Measurements from ENCODE around the gene ADAM11.
"Not testable (repeated sequence)": the region's sequence is repeated elsewhere in the genome, so short reads cannot be mapped to it uniquely, and the experiment has no call there.

The ADAM11 gene, protein sequence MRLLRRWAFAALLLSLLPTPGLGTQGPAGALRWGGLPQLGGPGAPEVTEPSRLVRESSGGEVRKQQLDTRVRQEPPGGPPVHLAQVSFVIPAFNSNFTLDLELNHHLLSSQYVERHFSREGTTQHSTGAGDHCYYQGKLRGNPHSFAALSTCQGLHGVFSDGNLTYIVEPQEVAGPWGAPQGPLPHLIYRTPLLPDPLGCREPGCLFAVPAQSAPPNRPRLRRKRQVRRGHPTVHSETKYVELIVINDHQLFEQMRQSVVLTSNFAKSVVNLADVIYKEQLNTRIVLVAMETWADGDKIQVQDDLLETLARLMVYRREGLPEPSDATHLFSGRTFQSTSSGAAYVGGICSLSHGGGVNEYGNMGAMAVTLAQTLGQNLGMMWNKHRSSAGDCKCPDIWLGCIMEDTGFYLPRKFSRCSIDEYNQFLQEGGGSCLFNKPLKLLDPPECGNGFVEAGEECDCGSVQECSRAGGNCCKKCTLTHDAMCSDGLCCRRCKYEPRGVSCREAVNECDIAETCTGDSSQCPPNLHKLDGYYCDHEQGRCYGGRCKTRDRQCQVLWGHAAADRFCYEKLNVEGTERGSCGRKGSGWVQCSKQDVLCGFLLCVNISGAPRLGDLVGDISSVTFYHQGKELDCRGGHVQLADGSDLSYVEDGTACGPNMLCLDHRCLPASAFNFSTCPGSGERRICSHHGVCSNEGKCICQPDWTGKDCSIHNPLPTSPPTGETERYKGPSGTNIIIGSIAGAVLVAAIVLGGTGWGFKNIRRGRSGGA

DNA sequence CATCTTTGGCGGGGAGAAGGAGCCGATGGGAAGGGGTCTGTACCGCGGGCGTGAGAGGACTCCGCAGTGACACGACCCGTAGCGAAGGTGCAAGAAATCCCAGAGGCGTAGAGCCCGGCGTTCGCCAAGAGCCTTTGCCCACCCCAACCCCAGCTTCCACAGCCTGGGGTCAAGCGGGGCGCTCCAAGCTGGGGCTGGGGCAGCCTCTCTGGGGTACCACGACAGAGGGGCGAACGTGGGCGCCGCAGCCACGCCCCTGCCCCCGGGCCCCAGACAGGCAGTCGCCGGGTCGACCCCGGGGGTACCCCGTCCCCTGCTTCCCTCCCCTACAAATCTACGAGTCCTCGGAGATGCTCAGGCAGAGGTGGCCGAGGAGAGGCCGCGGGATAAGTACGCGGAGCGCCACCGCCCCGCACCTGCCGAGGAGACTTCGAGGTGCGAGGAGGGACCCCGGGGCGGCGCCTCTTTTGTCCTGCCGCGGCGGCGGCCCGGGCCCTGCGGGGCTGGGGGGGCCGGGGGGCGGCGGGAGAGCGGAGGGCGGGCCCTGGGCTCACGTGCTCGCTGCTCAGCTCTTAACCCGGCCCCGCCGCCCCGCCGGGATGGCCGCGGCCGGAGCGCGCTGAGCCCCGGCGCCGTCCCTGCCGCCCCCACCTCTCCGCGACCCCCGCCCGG is at the start of gene ADAM11:
TSS of gene ADAM11 (plus strand) at position 575 of the 672 bp plus-strand sequence. CDS start 212 bp downstream, outside the sequence.
- DNase-seq (ENCODE audit: low spot score in 2 of 2) = peak in 1 of 2 experiments; percentile 54
- peaks cover 7% of the 10 kb centered on the region for H3K4me1 ChIP-seq
- H3K9me3 ChIP-seq = no peaks in the 10 kb centered on the region
- in situ Hi-C loops (cut with MboI; ENCODE audit: low sequenced_read_pairs) = no loop called here
- H3K36me3 ChIP-seq (replicated peaks) = no peaks in the 10 kb centered on the region
- no peaks in the 10 kb centered on the region for H3K27me3 ChIP-seq (ENCODE audit: low read depth)
- peak within 1 kb of the TSS; percentile 56 for H3K4me3 ChIP-seq

DNA sequence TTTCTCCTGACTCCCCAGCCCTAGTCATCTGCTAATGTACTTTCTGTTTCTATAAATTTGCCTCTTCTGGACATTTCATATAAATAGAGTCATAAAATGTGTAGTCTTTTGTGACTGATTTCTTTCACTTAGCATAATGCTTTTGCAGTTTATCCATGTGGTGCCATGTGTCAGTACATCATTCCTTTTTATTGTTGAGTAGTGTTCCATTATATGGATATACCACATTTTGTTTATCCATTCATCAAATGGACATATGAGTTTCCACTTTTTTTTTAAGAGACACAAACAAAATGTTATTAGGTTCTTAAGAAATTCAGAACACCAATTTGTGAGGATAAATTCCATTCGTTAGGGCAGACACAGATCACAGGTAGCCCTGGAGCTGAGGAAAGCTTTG is 39.3 kb upstream of the ADAM11 start:
- H3K4me3 ChIP-seq = no peak overlapping the region
- no peaks in the 10 kb centered on the region for H3K27me3 ChIP-seq (ENCODE audit: low read depth)
- no peak for DNase-seq (ENCODE audit: low spot score in 2 of 2)
- no peaks in the 10 kb centered on the region for H3K9me3 ChIP-seq
- in situ Hi-C loops (cut with MboI; ENCODE audit: low sequenced_read_pairs) = no loop called here
- peaks cover 56% of the 10 kb centered on the region for H3K36me3 ChIP-seq (replicated peaks)
- no peaks in the 10 kb centered on the region for H3K4me1 ChIP-seq

DNA sequence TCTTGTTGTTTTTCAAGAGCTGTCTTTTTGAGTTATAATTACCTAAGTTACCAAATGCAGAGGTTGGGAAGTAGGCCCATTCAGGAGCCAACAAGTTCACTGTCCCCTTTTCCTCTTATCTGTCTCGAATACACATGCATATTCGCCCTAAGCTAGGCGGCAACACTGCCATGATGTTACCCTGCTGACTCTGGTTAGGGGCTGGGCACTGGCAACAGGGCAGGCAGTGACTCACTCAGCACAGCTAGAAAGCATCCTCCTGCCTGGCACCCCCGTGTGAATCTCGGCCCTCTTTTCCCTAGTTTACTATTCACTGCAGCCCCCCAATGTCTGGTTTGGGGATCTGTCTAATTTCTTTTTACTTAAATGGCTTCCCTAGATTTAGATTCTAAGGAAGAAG is 36.5 kb upstream of the ADAM11 start:
- no peak for DNase-seq (ENCODE audit: low spot score in 2 of 2)
- no peaks in the 10 kb centered on the region for H3K4me1 ChIP-seq
- H3K9me3 ChIP-seq = no peaks in the 10 kb centered on the region
- peaks cover 51% of the 10 kb centered on the region for H3K36me3 ChIP-seq (replicated peaks)
- H3K27me3 ChIP-seq (ENCODE audit: low read depth) = no peaks in the 10 kb centered on the region
- in situ Hi-C loops (cut with MboI; ENCODE audit: low sequenced_read_pairs) = no loop called here
- H3K4me3 ChIP-seq = no peak overlapping the region

DNA sequence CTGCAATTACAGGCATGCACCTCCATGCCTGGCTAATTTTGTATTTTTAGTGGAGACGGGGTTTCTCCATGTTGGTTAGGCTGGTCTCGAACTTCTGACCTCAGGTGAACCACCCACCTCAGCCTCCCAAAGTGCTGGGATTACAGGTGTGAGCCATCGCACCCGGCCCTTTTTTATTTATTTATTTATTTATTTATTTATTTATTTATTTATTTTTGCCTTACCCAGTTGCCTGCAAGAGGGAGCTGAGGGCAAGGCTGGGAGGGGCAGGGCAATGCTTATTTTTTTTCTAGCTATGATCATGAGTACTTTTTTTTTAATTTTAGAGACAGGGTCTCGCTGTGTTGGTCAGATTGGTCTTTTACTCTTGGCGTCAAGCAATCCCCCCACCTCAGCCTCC is 32.7 kb upstream of the ADAM11 start:
- in situ Hi-C loops (cut with MboI; ENCODE audit: low sequenced_read_pairs); H3K4me3 ChIP-seq; DNase-seq (ENCODE audit: low spot score in 2 of 2); H3K27me3 ChIP-seq (ENCODE audit: low read depth); H3K4me1 ChIP-seq; H3K9me3 ChIP-seq: not testable (repeated sequence)
- peaks cover 60% of the 10 kb centered on the region for H3K36me3 ChIP-seq (replicated peaks)

DNA sequence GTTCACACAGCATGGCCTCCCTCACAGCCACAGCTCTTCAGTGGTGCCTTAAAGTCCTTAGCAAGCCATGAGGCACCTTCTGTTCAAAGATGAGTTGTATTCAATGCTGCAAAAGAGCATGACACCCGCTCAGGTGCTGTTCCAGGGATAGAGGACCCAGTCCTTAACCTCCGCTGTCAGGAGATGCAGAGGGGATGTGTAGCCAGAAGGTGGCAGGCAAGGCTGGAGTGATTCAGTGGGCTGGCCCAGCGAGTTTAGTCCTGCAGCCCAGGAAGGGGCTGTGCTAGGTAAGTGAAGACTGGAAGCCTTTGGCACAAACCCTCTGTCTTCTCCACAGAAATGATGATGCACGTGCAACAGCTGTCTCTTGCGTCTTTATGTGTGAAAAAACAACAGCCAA is 25.0 kb upstream of the ADAM11 start:
- Histone ChIP-seq H3K9me3 (no peaks in the 10 kb centered on the region), H3K36me3 (replicated peaks) (peaks cover 65% of the 10 kb centered on the region)
- in situ Hi-C loops (cut with MboI; ENCODE audit: low sequenced_read_pairs) = no loop called here

DNA sequence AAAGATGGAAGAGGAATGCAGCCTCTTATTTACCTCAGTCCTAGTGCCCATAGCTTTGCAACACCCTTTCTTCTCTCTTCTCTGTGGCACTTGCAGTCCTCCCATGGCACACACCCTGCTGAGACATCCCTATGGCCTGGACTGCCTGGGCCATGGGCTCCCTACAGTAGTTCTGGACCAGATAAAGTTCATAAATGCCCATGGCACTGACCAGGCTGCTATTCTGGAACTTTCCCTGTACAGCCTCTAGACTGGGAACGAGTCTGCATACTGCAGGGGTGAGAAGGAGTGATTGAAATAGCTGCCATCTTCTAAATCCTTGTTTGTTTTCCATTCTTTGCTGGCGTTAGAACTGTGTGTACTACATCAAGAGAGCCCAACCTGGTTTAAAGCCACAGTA is 24.5 kb upstream of the ADAM11 start:
- no peak for DNase-seq (ENCODE audit: low spot score in 2 of 2)
- Histone ChIP-seq H3K4me1 (no peaks in the 10 kb centered on the region), H3K36me3 (replicated peaks) (peaks cover 64% of the 10 kb centered on the region), H3K27me3 (ENCODE audit: low read depth) (no peaks in the 10 kb centered on the region), H3K9me3 (no peaks in the 10 kb centered on the region), H3K4me3 (no peak overlapping the region)
- in situ Hi-C loops (cut with MboI; ENCODE audit: low sequenced_read_pairs) = no loop called here

More for the DNA sequence above, 25.0 kb upstream of the ADAM11 start:
- Histone ChIP-seq H3K4me3 (no peak overlapping the region), H3K4me1 (no peaks in the 10 kb centered on the region), H3K27me3 (ENCODE audit: low read depth) (no peaks in the 10 kb centered on the region)
- DNase-seq (ENCODE audit: low spot score in 2 of 2) = peak in 1 of 2 experiments; percentile 36

DNA sequence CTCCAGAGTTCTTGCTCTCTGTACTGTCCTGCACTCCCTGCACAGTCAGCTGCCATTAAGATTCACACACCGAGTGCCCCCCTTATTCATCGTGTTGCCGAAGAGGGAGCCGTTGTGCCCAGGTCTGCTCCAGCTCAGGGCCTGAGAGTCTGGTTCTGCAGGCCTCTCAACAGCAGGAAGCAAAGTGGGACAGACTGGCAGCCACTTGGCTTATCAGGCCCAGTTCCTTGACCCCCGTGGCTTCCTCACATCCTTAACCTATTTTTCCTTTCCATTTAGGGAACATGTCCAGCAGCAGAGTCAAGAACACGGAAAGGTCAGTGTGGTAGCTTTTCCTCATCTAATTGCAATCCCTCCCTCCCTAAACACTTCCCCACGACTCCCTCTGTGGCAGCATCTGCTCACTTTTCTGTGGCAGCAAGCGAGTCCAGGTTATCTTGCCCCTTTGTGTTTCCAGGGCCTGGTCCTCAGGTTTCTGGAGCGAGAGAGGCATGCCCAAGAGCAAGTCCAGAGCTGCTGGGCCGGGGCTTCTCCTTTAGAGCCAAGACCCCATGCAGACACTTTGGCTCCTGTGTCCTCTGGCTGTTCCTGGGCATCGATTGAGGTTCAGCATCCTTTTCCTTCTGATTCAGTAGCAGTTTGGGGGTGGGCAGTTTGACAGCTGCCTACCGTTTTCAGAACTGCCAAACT is 22.1 kb upstream of the ADAM11 start:
- H3K27me3 ChIP-seq (ENCODE audit: low read depth) = no peaks in the 10 kb centered on the region
- H3K9me3 ChIP-seq = no peaks in the 10 kb centered on the region
- in situ Hi-C loops (cut with MboI; ENCODE audit: low sequenced_read_pairs) = no loop called here
- no peak for DNase-seq (ENCODE audit: low spot score in 2 of 2)
- H3K36me3 ChIP-seq (replicated peaks) = peaks cover 68% of the 10 kb centered on the region
- H3K4me1 ChIP-seq = no peaks in the 10 kb centered on the region
- H3K4me3 ChIP-seq = no peak overlapping the region

DNA sequence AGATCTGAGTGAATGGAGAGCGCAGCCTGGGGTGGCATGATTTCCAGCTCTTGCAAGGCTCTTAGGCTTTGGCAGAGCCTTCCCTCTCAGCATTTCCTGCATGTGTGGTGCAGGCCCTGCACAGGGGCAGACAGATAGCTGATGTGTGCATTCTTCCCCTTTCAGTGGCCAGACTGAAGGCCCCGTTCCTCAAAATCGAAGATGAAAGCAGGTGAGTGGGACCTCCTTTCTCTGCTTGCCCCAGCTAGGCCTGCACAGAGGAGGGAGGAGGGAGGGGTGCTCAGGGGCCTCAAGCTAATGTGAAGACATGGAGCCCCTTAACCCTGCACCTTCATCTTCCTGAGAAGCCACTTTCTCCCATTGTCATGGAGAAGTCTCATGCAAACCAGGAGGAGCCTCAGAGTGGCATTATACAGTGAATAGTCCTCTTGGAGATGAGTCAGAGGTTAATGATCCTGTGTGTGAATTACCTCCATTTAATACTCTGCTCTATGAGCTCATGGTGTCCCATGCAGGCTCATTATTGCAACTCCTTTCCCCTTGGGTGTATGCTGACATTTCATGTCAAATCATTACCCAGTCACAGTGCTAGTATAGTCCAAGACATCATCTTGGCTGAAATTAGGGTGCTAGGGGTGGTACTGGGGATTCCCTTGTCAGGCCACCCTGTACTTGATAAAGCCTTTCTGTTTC is 20.4 kb upstream of the ADAM11 start:
- in situ Hi-C loops (cut with MboI; ENCODE audit: low sequenced_read_pairs) = no loop called here
- Histone ChIP-seq H3K9me3 (no peaks in the 10 kb centered on the region), H3K27me3 (ENCODE audit: low read depth) (no peaks in the 10 kb centered on the region), H3K4me3 (no peak overlapping the region), H3K4me1 (no peaks in the 10 kb centered on the region), H3K36me3 (replicated peaks) (peaks cover 62% of the 10 kb centered on the region)
- no peak for DNase-seq (ENCODE audit: low spot score in 2 of 2)

DNA sequence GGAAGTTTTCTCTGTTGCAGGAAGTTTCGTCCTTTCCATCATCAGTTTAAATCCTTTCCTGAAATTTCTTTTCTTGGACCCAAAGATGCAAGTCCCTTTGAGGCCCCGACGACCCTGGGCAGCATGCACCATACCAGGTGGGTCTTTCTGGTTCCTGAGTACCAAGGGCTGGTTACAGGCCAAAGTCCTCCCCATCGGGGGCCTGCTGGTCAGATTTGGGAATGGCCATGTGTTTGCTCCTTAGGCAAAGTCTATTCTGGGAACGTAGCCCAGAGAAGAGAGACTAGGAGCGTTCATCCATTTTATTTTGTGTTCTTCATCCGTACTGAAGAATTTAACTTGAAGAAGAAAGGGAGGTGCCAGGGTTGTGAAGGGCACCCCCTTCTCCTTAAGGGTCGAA is 17.5 kb upstream of the ADAM11 start:
- H3K4me3 ChIP-seq = no peak overlapping the region
- H3K4me1 ChIP-seq = no peaks in the 10 kb centered on the region
- H3K36me3 ChIP-seq (replicated peaks) = peaks cover 46% of the 10 kb centered on the region
- DNase-seq (ENCODE audit: low spot score in 2 of 2) = no peak
- H3K9me3 ChIP-seq = no peaks in the 10 kb centered on the region
- no peaks in the 10 kb centered on the region for H3K27me3 ChIP-seq (ENCODE audit: low read depth)
- in situ Hi-C loops (cut with MboI; ENCODE audit: low sequenced_read_pairs) = no loop called here

DNA sequence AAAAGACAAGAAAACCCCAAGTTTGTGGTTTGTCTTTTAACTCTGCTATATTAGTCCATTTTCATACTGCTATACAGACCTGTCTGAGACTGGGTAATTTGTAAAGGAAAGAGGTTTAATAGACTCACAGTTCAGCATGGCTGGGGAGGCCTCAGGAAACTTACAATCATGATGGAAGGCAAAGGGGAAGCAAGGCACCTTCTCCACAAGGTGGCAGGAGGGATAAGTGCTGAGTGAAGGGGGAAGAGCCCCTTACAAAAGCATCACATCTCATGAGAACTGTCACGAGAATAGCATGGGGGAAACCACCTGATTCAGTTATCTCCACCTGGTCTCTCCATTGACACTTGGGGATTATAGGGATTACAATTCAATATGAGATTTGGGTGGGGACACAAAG is 13.5 kb upstream of the ADAM11 start:
- Histone ChIP-seq H3K36me3 (replicated peaks) (peaks cover 44% of the 10 kb centered on the region), H3K27me3 (ENCODE audit: low read depth) (no peaks in the 10 kb centered on the region), H3K4me1 (no peaks in the 10 kb centered on the region), H3K4me3 (no peak overlapping the region), H3K9me3 (no peaks in the 10 kb centered on the region)
- in situ Hi-C loops (cut with MboI; ENCODE audit: low sequenced_read_pairs) = no loop called here
- DNase-seq (ENCODE audit: low spot score in 2 of 2) = no peak

DNA sequence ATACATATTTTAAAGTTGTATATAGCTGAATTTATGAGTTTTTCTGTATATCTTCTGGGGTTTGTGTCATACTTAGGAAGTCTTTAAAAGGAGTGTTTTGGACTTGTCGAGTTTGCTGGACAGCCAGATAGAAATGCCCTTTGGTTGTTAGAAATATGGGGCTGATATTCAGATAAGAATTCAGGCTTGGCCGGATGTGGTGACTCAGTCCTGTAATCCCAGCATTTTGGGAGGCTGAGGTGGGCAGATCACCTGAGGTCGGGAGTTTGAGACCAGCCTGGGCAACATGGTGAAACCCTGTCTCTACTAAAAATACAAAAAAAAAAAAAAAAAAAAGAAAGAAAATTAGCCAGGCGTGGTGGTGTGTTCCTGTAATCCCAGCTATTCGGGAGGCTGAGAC is 13.1 kb upstream of the ADAM11 start:
- H3K27me3 ChIP-seq (ENCODE audit: low read depth); DNase-seq (ENCODE audit: low spot score in 2 of 2); H3K4me1 ChIP-seq; in situ Hi-C loops (cut with MboI; ENCODE audit: low sequenced_read_pairs); H3K4me3 ChIP-seq; H3K9me3 ChIP-seq: not testable (repeated sequence)
- H3K36me3 ChIP-seq (replicated peaks) = peaks cover 44% of the 10 kb centered on the region

DNA sequence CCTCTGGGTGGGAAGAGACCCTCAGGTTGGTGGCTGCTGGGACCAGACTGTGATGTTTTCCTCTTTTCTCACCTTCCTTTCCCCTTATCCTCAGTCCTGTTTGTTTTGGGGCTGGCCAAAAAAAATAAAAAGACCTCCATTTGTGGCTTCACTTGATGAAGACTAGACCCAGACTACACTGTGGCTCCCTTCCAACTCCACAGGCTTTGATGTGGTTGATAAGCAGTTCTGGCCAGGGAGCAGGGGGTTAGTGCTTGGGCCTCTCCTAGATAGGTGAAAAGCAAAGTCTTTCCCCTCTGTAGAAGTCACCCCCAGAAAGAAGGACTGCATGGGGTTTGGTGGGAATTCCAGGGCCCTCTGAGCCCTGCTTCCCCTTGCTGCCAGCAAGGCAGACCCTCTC is 11.2 kb upstream of the ADAM11 start:
- H3K4me1 ChIP-seq = no peaks in the 10 kb centered on the region
- no peak for DNase-seq (ENCODE audit: low spot score in 2 of 2)
- H3K4me3 ChIP-seq = no peak overlapping the region
- H3K9me3 ChIP-seq = no peaks in the 10 kb centered on the region
- H3K36me3 ChIP-seq (replicated peaks) = peaks cover 42% of the 10 kb centered on the region
- in situ Hi-C loops (cut with MboI; ENCODE audit: low sequenced_read_pairs) = no loop called here
- H3K27me3 ChIP-seq (ENCODE audit: low read depth) = no peaks in the 10 kb centered on the region

Measured in HAP-1 (cell line).